VCaP (cell line): ENCODE data around the gene MVD.

ENCODE experiments used
- H3K27ac ChIP-seq: fragments of 450-650 bp; 2 replicates; pipeline ENCODE4 v1.5.1; 2017
- TF ChIP-seq, protein P1 (sequence below): fragments of 450-650 bp; conservative IDR thresholded peaks from 2 replicates; pipeline ENCODE4 v1.5.1; 2017; ENCODE audit warnings: mild to moderate bottlenecking, moderate library complexity

The MVD gene

DNA sequence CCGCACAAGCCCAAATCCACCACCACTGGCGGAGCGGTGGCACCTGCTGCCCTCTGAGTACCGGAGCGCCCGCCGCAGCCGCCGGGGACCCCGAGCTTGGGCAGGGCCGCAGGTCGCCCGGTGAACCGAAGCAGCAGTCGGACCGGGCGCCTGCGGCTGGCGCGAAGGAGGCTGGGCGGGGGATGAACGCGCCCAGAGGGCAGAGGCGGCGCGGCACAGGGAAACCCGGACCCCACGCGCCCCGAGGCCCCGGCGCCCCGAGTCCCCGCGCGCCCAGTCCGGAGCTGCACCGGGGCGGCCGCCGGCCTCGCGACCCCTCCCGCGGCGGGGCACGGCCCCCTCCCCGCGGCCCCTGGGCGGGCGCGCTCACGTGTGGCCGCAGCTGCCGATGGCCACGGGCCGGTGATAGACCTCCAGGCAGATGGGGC, 42.9 kb upstream of the MVD start:
- TF ChIP-seq, protein P1, sequence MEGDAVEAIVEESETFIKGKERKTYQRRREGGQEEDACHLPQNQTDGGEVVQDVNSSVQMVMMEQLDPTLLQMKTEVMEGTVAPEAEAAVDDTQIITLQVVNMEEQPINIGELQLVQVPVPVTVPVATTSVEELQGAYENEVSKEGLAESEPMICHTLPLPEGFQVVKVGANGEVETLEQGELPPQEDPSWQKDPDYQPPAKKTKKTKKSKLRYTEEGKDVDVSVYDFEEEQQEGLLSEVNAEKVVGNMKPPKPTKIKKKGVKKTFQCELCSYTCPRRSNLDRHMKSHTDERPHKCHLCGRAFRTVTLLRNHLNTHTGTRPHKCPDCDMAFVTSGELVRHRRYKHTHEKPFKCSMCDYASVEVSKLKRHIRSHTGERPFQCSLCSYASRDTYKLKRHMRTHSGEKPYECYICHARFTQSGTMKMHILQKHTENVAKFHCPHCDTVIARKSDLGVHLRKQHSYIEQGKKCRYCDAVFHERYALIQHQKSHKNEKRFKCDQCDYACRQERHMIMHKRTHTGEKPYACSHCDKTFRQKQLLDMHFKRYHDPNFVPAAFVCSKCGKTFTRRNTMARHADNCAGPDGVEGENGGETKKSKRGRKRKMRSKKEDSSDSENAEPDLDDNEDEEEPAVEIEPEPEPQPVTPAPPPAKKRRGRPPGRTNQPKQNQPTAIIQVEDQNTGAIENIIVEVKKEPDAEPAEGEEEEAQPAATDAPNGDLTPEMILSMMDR: no peak

DNA sequence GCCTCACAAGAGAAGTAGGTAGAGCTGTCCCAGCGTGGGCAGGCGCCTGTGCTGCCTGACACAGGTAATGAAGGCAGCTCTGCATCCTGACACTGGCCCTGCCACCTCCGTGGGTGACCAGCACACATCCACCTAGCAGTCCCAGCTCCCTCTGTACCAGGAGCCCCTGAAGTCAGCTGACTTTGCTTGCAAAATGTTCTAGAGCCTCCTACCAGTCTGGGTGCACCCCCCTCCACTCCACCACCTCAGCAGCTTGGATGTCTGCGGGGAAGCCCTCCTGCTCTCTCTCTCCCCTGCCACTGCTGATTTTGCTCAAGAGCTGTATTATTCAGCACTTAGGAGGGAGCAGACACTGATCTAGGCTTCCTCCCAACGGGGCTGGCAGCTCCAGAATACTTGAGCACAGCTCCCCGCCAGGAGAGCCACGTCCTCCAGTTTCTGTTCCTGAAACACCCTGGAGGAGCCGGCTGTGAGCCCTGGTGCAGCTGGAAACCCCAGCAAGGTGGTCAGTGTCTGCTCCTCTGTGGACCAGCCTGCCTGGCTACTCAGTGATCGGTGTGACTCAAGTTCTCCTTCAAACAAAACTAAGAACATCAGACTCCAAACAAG, 42.3 kb upstream of the MVD start:
- H3K27ac ChIP-seq: peak overlapping the region; percentile 41; the same call in 1 of the 2 replicates
- TF ChIP-seq, protein P1: no peak

More for the DNA sequence above, 42.9 kb upstream of the MVD start:
- H3K27ac ChIP-seq: peak overlapping the region; percentile 41; the same call in 1 of the 2 replicates

DNA sequence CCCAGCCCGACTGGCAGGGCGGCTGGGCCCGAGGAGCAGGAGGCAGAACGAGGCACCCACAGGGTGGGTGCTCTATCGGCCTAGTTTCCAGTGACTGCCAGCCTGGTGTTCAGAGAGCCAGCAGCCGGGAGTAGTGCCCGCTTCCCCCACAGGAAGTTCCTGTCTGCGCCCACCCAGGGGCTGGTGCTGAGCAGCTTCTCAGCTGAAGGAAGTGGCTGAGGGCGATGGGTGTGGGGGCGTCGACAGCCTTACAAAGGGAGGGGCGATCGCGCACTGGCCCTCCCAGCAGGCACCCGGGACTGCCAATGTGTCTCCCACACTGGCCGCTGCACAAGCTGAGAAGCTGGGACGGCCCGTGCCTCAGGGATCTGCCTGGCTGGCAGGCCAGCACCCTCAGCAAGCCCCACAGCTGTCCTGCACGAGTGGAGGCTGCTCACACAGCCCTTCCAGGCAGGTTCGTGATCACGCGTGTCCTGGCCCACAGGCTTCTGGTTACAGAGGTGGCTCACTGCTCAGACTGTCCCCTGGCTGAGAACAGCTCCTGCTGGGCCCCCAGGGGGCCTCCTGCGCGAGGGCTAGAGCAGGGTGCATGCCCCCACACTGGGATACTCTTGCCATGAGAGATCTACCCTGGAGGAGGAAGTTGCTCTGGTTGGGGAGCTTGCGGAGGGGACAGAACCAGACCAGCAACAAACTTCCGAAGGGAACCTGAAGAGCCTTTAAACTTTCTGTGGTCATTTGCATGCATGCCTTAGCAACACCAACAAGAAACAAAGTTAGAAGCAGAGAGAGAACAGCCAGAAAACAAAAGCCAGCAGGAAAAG, 40.8 kb upstream of the MVD start:
- TF ChIP-seq, protein P1: no peak
- H3K27ac ChIP-seq: no peak overlapping the region

DNA sequence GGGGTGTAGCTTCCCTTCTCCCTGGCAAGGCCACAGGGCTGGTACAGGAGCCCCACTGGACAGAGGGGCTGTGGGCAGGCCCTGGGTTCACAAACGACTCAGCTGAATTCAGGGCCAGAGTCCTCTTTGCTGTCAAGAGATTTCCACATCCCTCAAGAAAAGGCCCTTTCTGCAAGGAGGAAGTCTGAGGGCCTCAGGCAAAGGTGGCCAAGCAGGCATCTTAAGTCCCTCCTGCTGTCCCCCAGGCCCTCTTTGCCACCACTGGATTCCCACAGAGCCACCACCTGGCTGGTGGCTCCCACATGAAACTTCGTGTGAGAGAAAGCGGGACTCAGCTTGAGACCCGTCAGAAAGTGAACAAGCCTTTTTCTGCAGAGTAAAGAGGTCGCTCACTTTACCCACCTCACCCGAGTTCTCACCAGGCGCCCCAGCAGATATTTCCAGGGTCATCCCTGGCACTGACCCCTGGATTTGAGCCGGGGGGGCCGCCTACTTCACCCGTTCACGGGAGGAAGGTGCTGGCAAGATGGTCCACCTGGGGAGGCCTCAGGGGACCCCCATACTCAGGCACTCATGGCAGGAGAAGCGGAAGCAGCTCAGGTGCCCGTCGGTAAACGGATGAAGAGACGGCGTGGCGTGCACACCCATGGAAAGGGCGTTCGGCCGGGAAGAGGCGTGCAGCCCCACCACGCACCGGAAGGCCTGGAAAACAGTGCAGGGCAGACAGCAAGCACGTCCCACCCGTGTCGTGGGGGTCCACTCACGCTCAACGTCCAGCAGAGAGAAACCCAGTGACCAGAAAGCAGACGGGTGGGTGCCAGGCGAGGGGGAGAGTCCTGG, 39.7 kb upstream of the MVD start:
- H3K27ac ChIP-seq: no peak overlapping the region
- TF ChIP-seq, protein P1: no peak

DNA sequence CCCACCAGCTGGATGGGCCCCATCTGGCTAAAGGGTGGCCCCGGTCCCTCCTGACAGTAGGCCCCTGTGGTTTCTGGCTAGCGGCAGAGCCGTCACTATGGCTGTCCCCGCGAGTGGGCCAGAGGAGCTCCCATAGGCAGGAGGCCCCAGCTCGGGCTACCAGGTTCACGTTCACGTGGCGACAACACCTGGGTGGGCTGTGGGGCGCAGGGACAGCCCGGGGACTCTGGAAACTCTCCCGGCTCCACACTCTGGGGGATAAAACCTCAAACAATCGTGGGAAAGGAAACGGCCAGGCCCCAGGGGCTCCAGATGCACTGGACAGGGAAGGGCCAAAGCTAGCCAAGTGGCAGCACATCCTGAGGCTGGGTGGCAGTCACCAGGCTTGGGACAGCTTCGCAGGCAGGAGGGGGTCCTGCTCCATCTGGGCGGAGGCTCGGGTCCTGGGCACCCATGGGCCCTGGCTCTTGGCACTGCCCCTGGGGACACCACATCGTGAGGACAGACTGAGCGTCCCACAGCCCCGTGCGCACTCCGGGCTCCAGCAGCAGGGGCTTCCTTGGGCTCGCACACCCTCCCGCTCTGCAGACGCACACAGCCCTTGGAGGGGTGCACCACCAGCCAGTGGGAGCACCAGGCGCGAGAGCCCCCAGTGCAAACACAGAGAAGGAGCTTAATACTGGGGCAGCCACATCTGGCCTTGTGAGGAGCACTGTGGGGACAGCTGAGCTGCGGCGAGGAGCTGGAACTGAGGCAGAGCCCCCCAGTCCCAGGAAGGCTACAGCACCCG, 38.9 kb upstream of the MVD start:
- TF ChIP-seq, protein P1: no peak
- no peak overlapping the region for H3K27ac ChIP-seq

DNA sequence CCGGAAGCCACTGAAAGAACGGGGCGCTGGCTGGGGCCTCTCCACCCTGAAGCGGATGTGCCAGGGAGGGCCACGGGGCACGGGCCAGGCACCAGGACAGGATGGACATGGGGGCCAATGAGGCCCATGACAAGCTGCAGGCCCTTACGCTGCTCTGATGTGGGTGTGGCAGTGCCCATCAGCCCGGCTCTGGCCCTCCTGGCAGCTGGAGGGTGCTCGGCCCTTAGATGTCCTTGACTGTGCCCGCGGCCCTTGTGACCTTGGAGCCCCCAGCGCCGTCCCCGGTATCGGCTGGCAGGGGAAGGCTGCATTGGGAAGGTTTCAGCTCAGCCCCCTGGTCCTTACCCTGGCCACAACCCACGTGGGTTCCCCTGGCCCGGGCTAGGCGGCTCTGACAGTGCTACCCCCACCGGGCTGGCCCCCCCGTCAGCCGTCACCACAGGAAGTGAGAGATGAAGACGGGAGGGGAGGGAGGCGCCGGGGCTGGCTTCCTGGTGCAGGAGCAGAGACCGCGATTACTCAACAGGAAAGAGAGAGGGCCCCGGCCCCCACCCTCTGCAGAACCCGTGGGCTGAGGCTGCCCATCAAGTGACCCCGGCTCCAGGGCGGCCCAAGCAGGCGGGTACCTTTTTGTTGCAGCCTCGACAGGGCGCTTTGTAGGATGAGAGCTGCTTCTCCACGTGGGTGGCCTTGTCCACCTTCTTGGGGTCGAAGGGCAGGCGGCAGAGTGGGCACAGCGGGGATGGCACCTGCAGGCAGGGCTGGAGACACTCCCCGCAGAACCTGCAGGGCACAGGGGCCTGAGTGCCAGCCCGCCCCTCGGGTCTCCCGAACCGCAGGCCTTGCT, 38.0 kb upstream of the MVD start:
- no peak overlapping the region for H3K27ac ChIP-seq

More for the DNA sequence above, 38.0 kb upstream of the MVD start:
- TF ChIP-seq, protein P1: no peak
